K562 (cell line): Measurements from ENCODE around the gene LATS2. TPM values are rescaled to one million over a fixed set of nuclear protein-coding genes. Genes with fewer than 3 reads are reported as not detected.

ENCODE experiments used
- FOSL1 ChIP-seq: fragments of 200-800 bp; sonication (Bioruptor generic); conservative IDR thresholded peaks from 2 replicates; pipeline ENCODE4 v1.6.1; 2016; ENCODE audit warnings: missing genetic modification characterization, missing compliant biosample characterization
- KLF6 ChIP-seq: fragments of 250-450 bp; sonication (Bioruptor Pico); IDR thresholded peaks from 2 replicates; pipeline ENCODE4 v1.4.0; 2020; ENCODE audit warnings: mild to moderate bottlenecking, moderate library complexity, borderline replicate concordance
- MNT ChIP-seq, 2 experiments: fragments of 450-650 bp; conservative IDR thresholded peaks; 2 replicates each; pipeline ENCODE4 v1.6.1; 2017; ENCODE audit warnings: mild to moderate bottlenecking in 2 of 2, moderate library complexity in 2 of 2
- PBX2 ChIP-seq, 2 experiments: IDR thresholded peaks in 1 of 2; conservative IDR thresholded peaks in 1 of 2; 2 replicates each; pipeline ENCODE4 v1.6.1; 2016; ENCODE audit warnings: low read depth in 2 of 2, mild to moderate bottlenecking in 1 of 2, missing compliant biosample characterization in 1 of 2, missing genetic modification characterization in 1 of 2, moderate library complexity in 1 of 2
- POLR2H ChIP-seq: IDR thresholded peaks from 2 replicates; pipeline ENCODE4 v1.6.1; 2016; ENCODE audit warnings: missing genetic modification characterization, low read depth, mild to moderate bottlenecking, control low read depth, missing compliant biosample characterization, moderate library complexity
- TBL1XR1 ChIP-seq, 2 experiments: IDR thresholded peaks; 2 replicates each; pipeline ENCODE4 v1.6.1; 2012; ENCODE audit warnings: improper control_type of control experiment in 2 of 2, low read length in 2 of 2, mild to moderate bottlenecking in 1 of 2
- ZBTB43 ChIP-seq: sonication (generic); formaldehyde crosslinking; IDR thresholded peaks from 2 replicates; pipeline ENCODE4 v1.8.0; 2023; ENCODE audit warnings: mild to moderate bottlenecking, missing genetic modification reagents
- ZNF212 ChIP-seq: fragments of 450-650 bp; formaldehyde crosslinking; IDR thresholded peaks from 2 replicates; pipeline ENCODE4 v1.4.0; 2020; ENCODE audit warnings: mild to moderate bottlenecking
- ZNF586 ChIP-seq: fragments of 450-650 bp; formaldehyde crosslinking; conservative IDR thresholded peaks from 2 replicates; pipeline ENCODE4 v1.4.0; 2020; ENCODE audit warnings: mild to moderate bottlenecking, moderate library complexity
- polyA plus RNA-seq, 8 experiments: library from polyadenylated mRNA; depleted of rRNA in 4 of 8; stranded (reverse) in 5 of 8; unstranded in 3 of 8; fragments of >200 nt; fragmentation: Nextera tagmentation in 2 of 8; fragmentation: Illumina TruSeq in 1 of 8; extraction: Ambion mirVana in 2 of 8; extraction: Trizol in 1 of 8; gene quantifications; 2 replicates each; pipeline versions ENCODE4 v1.2.1 to v1.2.3, GENCODE V29; 2011 to 2014; ENCODE audit warnings: inconsistent platforms in 1 of 8, missing spikeins in 1 of 8
- total RNA-seq, 7 experiments: library from RNA; depleted of rRNA in 6 of 7; stranded (reverse); fragments of >200 nt in 6 of 7; fragmentation: Illumina TruSeq in 2 of 7; extraction: Trizol in 2 of 7; gene quantifications; 2 replicates each; pipeline versions ENCODE4 v1.2.1 to v1.2.3, GENCODE V29; 2011 to 2021; ENCODE audit warnings: low replicate concordance in 1 of 7

LATS2 gene
- total and polyA plus RNA-seq, 9 of the 15 experiments (the other 6 are each of a cell fraction or from before 2014, with no cell fraction given), result 0.18 to 3.7 (median 0.76) TPM

GRCh38 chr13:20974981-20975585 is 86.3 kb downstream of the LATS2 start (continued):
- TF ChIP-seq ZBTB43 (CRISPR knock-in tag), result no peak
- TF ChIP-seq POLR2H (tag), result no peak
- no peak for TF ChIP-seq PBX2 (CRISPR knock-in tag; IDR thresholded peaks at IDR 0.05; ENCODE audit: low read depth)
- no peak for TF ChIP-seq PBX2 (tag; conservative IDR thresholded peaks at IDR 0.05; ENCODE audit: low read depth)
- no peak for TF ChIP-seq MNT (conservative IDR thresholded peaks at IDR 0.05)
- TF ChIP-seq FOSL1 (tag), result no peak
- TF ChIP-seq KLF6 (CRISPR knock-in tag), result no peak
- no peak for TF ChIP-seq ZNF586 (CRISPR knock-in tag)
- TF ChIP-seq ZNF212 (CRISPR knock-in tag), result no peak
- no peak for TF ChIP-seq TBL1XR1 (IDR thresholded peaks at IDR 0.05; ENCODE audit: low read length in 2 of 2)
